ENCODE results near the gene IL7R.

DNA sequence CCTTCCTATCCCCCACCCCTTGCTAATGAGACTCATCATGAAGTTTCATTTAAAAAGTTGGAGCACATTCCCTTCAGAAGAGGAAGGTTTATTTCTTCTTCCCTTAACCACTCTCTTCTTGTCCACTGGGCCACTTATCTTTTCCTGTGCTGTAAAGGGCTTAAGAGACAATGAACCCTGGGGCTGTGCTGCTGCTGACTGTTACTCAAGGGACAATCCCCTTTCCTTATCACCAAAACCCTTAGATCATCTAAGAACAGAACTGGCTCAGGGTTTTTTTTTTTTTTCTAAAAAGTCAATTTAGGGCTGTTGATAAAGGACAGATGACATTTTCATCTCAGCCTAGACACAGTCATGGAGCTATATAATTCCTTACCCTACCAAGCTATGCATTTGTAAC lies 52.1 kb downstream of the IL7R start:
- TF ChIP-seq, protein P1, sequence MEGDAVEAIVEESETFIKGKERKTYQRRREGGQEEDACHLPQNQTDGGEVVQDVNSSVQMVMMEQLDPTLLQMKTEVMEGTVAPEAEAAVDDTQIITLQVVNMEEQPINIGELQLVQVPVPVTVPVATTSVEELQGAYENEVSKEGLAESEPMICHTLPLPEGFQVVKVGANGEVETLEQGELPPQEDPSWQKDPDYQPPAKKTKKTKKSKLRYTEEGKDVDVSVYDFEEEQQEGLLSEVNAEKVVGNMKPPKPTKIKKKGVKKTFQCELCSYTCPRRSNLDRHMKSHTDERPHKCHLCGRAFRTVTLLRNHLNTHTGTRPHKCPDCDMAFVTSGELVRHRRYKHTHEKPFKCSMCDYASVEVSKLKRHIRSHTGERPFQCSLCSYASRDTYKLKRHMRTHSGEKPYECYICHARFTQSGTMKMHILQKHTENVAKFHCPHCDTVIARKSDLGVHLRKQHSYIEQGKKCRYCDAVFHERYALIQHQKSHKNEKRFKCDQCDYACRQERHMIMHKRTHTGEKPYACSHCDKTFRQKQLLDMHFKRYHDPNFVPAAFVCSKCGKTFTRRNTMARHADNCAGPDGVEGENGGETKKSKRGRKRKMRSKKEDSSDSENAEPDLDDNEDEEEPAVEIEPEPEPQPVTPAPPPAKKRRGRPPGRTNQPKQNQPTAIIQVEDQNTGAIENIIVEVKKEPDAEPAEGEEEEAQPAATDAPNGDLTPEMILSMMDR (IDR thresholded peaks at IDR 0.05): no peak
- TF ChIP-seq POLR2A (IDR thresholded peaks at IDR 0.05) (no peak), EP300 (IDR thresholded peaks at IDR 0.05) (no peak)

Data from ovary (tissue), 3 donors.